Fibroblast of lung (primary cell): ENCODE data around the gene TMEM266.

ENCODE experiments used
- CTCF ChIP-seq, 2 donors: IDR thresholded peaks in 1 of 2; conservative IDR thresholded peaks in 1 of 2; 1 replicate in 1 of 2; 2 replicates in 1 of 2; pipeline ENCODE4 v1.5.1; 2011 to 2012; ENCODE audit warnings: low read length in 2 of 2, control low read depth in 1 of 2, inconsistent platforms in 1 of 2, low read depth in 1 of 2, mild to moderate bottlenecking in 1 of 2
- EZH2 ChIP-seq: IDR thresholded peaks from 2 replicates; pipeline ENCODE4 v1.5.1; 2012; ENCODE audit warnings: low read length, control low read depth, mild to moderate bottlenecking; ENCODE audit errors: missing control alignments

DNA sequence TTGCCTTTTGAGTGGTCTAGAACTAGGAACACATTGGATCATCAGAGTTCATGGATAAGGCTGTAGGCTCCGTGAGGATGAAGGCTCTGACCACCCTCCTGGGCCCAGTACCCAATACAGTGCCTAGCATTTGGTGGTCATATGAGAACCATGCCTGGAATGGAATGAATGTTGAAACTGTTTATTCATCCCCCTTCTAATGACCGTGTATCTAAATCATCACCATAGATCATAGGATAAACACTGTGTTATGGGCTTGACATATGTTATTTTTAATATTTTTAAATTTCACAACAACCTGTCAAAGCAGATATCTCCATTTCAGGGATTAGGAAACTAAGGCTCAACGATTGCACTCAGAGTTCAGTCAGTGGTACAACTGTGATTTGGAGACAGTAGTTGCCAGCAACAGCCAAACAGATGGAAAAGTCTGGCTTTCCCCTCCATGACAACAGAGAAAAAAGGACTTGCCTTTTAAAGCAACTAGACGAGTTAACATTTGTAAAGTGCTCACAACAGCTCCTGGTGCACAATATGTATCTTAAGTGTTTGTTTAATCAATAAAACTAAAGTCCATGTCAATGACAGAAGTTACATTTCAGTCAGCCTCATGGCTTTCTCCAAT, 89.6 kb downstream of the TMEM266 start:
- TF ChIP-seq CTCF (conservative IDR thresholded peaks at IDR 0.05 in 1 of 2, IDR thresholded peaks at IDR 0.05 in 1 of 2; ENCODE audit: low read depth in 1 of 2, low read length in 2 of 2): no peak
- no peak for TF ChIP-seq EZH2
